Body of pancreas (tissue), 4 donors: Measurements from ENCODE around the gene COP1.

Source experiments
- CTCF ChIP-seq, 7 experiments: fragments of 450-650 bp in 4 of 7; fragments of 200-600 bp in 3 of 7; sonication (generic) in 3 of 7; IDR thresholded peaks; one replicate each; pipeline ENCODE4 v1.5.1; 2016 to 2019; ENCODE audit warnings: antibody characterized with exemption in 7 of 7
- POLR2A ChIP-seq, 3 donors: fragments of 450-650 bp; IDR thresholded peaks; one replicate each; pipeline ENCODE4 v1.6.1; 2016; ENCODE audit warnings: antibody characterized with exemption in 3 of 3, mild to moderate bottlenecking in 2 of 3

DNA sequence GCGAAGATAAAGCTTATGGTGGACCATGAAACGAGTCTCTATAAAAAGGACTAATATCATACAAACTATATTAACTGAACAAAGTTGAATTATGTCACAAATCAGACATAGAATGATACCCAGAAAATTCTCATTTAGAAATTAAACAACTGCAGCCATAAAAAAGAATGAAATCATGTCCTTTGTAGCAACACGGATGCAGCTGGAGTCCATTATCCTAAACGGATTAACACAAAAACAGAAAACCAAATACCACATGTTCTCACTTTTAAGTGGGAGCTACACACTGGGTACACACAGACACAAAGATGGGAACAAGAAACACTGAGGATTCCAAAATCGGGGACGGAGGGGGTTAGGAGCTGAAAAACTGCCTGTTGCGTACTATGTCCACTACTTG, 11.5 kb downstream of the COP1 start:
- TF ChIP-seq CTCF (IDR thresholded peaks at IDR 0.05) (no peak), POLR2A (IDR thresholded peaks at IDR 0.05) (no peak)
